HepG2 (cell line): Measurements from ENCODE around the gene SOX13.

ENCODE experiments used
- POLR2A ChIP-seq, 2 experiments: IDR thresholded peaks; 2 replicates each; pipeline ENCODE4 v1.6.1; 2011; ENCODE audit warnings: low read depth in 2 of 2, low read length in 2 of 2, mild to moderate bottlenecking in 1 of 2, moderate library complexity in 1 of 2; ENCODE audit not compliant: insufficient read depth in 1 of 2
- TF ChIP-seq, protein P1 (sequence below): IDR thresholded peaks from 2 replicates; pipeline ENCODE4 v1.6.1; 2016; ENCODE audit warnings: low read depth

DNA sequence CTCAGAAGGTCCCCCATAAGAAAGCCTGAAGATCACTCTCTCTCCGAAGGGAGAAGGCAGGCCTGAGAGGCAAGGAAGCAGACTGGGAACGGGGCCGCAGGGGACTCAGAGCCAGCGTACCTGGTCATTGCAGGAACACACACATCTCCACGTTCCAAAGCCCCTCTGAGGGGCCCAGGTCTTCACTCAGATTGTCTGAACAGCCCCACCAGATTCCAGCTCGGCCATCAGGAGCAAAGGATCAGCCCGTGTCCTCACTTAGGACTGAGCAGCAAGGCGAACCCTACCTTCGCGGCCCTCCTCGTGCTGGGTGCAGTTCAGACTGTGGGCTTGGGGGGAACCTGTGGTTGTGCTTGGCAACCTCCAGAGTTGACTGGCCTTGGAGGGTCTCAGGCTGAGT lies 43.9 kb upstream of the SOX13 start:
- TF ChIP-seq, protein P1, sequence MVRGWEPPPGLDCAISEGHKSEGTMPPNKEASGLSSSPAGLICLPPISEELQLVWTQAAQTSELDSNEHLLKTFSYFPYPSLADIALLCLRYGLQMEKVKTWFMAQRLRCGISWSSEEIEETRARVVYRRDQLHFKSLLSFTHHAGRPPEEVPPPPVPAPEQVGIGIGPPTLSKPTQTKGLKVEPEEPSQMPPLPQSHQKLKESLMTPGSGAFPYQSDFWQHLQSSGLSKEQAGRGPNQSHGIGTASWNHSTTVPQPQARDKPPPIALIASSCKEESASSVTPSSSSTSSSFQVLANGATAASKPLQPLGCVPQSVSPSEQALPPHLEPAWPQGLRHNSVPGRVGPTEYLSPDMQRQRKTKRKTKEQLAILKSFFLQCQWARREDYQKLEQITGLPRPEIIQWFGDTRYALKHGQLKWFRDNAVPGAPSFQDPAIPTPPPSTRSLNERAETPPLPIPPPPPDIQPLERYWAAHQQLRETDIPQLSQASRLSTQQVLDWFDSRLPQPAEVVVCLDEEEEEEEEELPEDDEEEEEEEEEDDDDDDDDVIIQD (CRISPR knock-in tag), result no peak
- TF ChIP-seq POLR2A (IDR thresholded peaks at IDR 0.05; ENCODE audit: insufficient read depth in 1 of 2, low read depth in 2 of 2, low read length in 2 of 2), result no peak
